ENCODE results near the gene NCAM1.

NCAM1 gene

GRCh38 chr11:113072237-113072858 is 111.1 kb downstream of the NCAM1 start:
- H3K4me3 Mint-ChIP-seq: no peak overlapping the region
- H3K36me3 Mint-ChIP-seq: no peaks in the 10 kb centered on the region
- DNase-seq (ENCODE audit: low spot score in 2 of 2): no peak
- H3K9me3 Mint-ChIP-seq: no peaks in the 10 kb centered on the region
- ATAC-seq (ENCODE audit: low read depth): no peak
- H3K4me1 Mint-ChIP-seq: no peaks in the 10 kb centered on the region
- no peaks in the 10 kb centered on the region for H3K27me3 Mint-ChIP-seq
- no peak overlapping the region for H3K27ac Mint-ChIP-seq

DNA sequence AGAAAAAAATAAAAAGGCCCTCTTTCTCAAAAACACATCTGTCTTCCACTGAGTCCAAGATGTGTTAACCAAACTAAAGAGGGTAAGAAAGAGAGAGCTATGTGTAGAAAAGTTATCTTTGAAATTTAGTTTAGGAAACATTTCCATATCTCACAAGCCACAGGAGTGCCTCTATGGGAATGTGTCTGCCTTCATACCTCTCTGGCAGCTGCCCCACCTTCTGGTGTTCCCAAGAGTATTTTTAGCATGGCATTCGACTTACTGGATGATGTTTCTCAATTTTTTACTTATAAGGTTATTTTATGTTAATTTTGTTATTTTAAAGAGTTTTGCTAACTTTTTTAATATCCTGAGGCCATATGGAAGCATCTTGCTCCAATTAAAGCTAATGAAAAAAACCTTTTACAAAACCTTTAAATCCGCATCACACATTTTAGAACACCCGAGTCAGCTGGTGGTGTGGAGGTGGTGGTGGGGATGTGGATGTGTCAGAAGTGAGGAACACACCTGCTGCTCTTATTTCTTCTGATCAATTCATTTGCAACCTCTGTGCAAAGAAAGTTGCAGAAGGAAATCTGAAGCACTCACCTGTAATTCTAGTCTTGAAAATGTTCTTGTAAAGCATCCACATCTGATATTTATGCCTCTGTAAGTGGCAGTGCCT is 112.2 kb downstream of the NCAM1 start:
- H3K9me3 Mint-ChIP-seq: no peaks in the 10 kb centered on the region
- H3K27ac Mint-ChIP-seq: no peak overlapping the region
- H3K36me3 Mint-ChIP-seq: no peaks in the 10 kb centered on the region
- H3K27me3 Mint-ChIP-seq: no peaks in the 10 kb centered on the region
- DNase-seq (ENCODE audit: low spot score in 2 of 2) (no peak), ATAC-seq (ENCODE audit: low read depth) (no peak)
- no peaks in the 10 kb centered on the region for H3K4me1 Mint-ChIP-seq
- H3K4me3 Mint-ChIP-seq: no peak overlapping the region

GRCh38 chr11:113075586-113076095 is 114.4 kb downstream of the NCAM1 start:
- ATAC-seq (ENCODE audit: low read depth) (no peak), DNase-seq (ENCODE audit: low spot score in 2 of 2) (no peak)
- Mint-ChIP-seq H3K36me3 (no peaks in the 10 kb centered on the region), H3K4me3 (no peak overlapping the region), H3K27me3 (no peaks in the 10 kb centered on the region), H3K27ac (no peak overlapping the region), H3K9me3 (no peaks in the 10 kb centered on the region), H3K4me1 (no peaks in the 10 kb centered on the region)

- Mint-ChIP-seq H3K4me3 (no peak overlapping the region), H3K27ac (no peak overlapping the region), H3K4me1 (no peaks in the 10 kb centered on the region), H3K9me3 (no peaks in the 10 kb centered on the region), H3K36me3 (no peaks in the 10 kb centered on the region), H3K27me3 (no peaks in the 10 kb centered on the region)
- DNase-seq (ENCODE audit: low spot score in 2 of 2): no peak
- no peak for ATAC-seq (ENCODE audit: low read depth)
These were observed 116.2 kb downstream of the NCAM1 start for GRCh38 chr11:113077379-113077778.

DNA sequence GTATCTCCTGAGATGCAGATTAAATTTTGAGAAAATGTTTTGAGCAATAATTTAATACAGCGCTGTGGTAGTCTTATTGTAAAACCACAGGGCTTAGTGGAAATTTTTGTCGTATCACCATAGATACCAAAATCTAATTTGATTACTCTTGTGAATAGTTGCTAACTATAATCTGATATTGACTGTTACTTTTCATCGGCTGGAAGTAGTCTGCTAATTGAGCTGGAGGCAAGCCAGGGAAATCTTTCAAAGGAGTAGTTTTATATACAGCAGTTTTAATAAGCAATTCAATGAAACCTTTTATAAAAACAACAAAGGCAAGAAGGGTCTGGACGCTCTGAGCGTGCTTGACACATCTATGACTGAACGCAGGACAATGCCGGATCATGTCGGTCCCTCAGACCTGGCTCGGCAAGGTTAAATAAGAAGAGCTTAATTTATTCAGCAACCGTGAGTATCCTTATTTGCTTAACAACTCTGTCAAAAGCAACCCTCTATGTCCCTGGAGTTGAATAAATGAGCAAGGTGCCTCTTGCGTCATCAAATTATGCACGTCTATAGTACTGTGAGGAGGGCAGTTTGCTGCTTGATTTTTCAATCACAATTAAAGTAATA is 121.2 kb downstream of the NCAM1 start:
- DNase-seq (ENCODE audit: low spot score in 2 of 2) (no peak), ATAC-seq (ENCODE audit: low read depth) (no peak)
- Mint-ChIP-seq H3K4me1 (no peaks in the 10 kb centered on the region), H3K36me3 (no peaks in the 10 kb centered on the region), H3K9me3 (no peaks in the 10 kb centered on the region), H3K4me3 (no peak overlapping the region), H3K27me3 (no peaks in the 10 kb centered on the region), H3K27ac (no peak overlapping the region)

DNA sequence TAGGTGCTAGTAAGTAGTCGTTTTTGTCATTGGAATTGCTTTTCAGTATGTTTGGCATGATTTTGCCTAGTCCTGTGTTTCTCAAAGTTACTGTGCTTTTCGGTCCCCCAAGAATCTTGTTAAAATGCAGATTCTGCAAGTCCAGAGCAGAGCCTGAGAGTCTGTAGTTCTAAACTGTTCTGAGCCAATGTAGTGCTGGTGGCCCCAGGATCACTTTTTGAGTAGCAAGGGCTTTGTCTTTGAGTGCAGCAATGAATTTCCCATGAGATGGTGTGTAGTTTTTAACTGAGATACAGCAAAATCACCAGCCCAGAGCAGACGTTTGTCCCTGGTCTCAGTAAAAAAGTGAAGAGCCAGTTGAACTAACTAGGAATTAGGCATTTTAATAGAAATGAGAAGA is 122.4 kb downstream of the NCAM1 start:
- Mint-ChIP-seq H3K27ac (no peak overlapping the region), H3K4me1 (no peaks in the 10 kb centered on the region), H3K27me3 (no peaks in the 10 kb centered on the region), H3K4me3 (no peak overlapping the region), H3K36me3 (no peaks in the 10 kb centered on the region), H3K9me3 (no peaks in the 10 kb centered on the region)
- DNase-seq (ENCODE audit: low spot score in 2 of 2): no peak
- ATAC-seq (ENCODE audit: low read depth): no peak

DNA sequence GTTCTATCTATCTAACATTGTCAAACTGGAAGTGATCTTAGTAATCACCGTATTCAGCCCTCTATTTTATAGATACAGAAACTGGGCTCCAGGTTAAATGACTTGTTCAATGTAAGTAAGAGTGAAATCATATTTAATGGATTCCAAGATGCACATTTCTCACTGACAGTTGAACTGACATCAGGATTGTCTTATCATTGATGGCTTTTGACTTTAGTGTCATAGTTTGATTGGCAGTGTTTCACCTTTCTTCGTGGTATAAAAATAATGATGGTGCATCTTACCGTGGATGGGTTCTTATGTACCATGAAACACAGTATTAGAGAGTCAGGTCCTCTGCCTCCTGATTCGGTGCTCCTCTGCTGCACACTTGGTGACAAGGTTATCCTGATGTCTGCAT is 123.1 kb downstream of the NCAM1 start:
- DNase-seq (ENCODE audit: low spot score in 2 of 2) (no peak), ATAC-seq (ENCODE audit: low read depth) (no peak)
- no peaks in the 10 kb centered on the region for H3K9me3 Mint-ChIP-seq
- H3K4me1 Mint-ChIP-seq: no peaks in the 10 kb centered on the region
- H3K4me3 Mint-ChIP-seq: no peak overlapping the region
- H3K36me3 Mint-ChIP-seq: no peaks in the 10 kb centered on the region
- H3K27ac Mint-ChIP-seq: no peak overlapping the region
- H3K27me3 Mint-ChIP-seq: no peaks in the 10 kb centered on the region

GRCh38 chr11:113085446-113085845 is 124.2 kb downstream of the NCAM1 start:
- no peaks in the 10 kb centered on the region for H3K9me3 Mint-ChIP-seq
- no peaks in the 10 kb centered on the region for H3K27me3 Mint-ChIP-seq
- DNase-seq (ENCODE audit: low spot score in 2 of 2): no peak
- no peak overlapping the region for H3K4me3 Mint-ChIP-seq
- no peaks in the 10 kb centered on the region for H3K4me1 Mint-ChIP-seq
- H3K27ac Mint-ChIP-seq: no peak overlapping the region
- H3K36me3 Mint-ChIP-seq: no peaks in the 10 kb centered on the region
- no peak for ATAC-seq (ENCODE audit: low read depth)

- Mint-ChIP-seq H3K27ac (no peak overlapping the region), H3K36me3 (no peaks in the 10 kb centered on the region), H3K4me3 (no peak overlapping the region), H3K4me1 (no peaks in the 10 kb centered on the region), H3K27me3 (no peaks in the 10 kb centered on the region), H3K9me3 (no peaks in the 10 kb centered on the region)
- no peak for DNase-seq (ENCODE audit: low spot score in 2 of 2)
- ATAC-seq (ENCODE audit: low read depth): no peak
These were observed 126.5 kb downstream of the NCAM1 start for GRCh38 chr11:113087706-113088105.

DNA sequence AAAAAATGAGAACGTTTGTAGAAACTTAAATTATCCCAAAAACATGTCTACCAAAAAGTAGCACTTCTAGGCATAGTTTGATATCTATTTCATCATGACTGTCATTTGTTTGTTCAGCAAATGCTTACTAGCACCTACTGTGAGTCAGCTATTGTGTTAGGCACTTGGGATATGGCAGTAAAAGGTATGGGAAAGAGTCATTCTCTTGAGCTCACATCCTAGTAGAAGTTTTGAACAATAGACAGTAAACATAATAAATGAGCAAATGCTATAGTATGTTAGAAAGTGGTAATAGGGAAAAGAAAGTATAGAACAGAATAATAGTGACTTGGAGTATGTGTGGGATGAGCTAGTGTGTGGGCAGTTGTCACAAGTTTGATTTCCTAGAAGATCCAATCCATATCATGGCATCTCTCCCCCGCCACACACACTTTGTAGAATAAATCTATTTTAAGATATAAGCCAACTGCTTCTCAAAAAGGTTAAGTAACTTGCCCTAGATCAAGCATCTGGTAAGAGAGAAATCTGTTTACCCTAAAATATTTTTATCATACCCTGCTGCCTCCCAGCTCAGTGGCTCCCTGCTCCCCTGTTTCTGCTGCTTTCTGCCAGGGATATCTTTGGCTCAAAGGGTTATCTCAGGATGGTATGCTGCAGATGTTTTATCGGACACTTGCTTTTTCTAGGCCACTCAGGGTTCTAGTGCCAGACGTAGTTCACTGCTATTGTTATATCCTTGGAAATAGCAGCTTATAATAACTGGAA is 129.7 kb downstream of the NCAM1 start:
- H3K9me3 Mint-ChIP-seq: no peaks in the 10 kb centered on the region
- no peak for DNase-seq (ENCODE audit: low spot score in 2 of 2)
- no peak overlapping the region for H3K27ac Mint-ChIP-seq
- no peaks in the 10 kb centered on the region for H3K36me3 Mint-ChIP-seq
- H3K4me1 Mint-ChIP-seq: no peaks in the 10 kb centered on the region
- ATAC-seq (ENCODE audit: low read depth): no peak
- no peak overlapping the region for H3K4me3 Mint-ChIP-seq
- H3K27me3 Mint-ChIP-seq: no peaks in the 10 kb centered on the region

GRCh38 chr11:113091481-113091780 is 130.2 kb downstream of the NCAM1 start:
- ATAC-seq (ENCODE audit: low read depth) (no peak), DNase-seq (ENCODE audit: low spot score in 2 of 2) (no peak)
- Mint-ChIP-seq H3K4me3 (no peak overlapping the region), H3K36me3 (no peaks in the 10 kb centered on the region), H3K4me1 (no peaks in the 10 kb centered on the region), H3K9me3 (no peaks in the 10 kb centered on the region), H3K27ac (no peak overlapping the region), H3K27me3 (no peaks in the 10 kb centered on the region)

- Mint-ChIP-seq H3K27me3 (peaks cover 3% of the 10 kb centered on the region), H3K4me3 (no peak overlapping the region), H3K36me3 (no peaks in the 10 kb centered on the region), H3K27ac (no peak overlapping the region), H3K4me1 (no peaks in the 10 kb centered on the region), H3K9me3 (no peaks in the 10 kb centered on the region)
- DNase-seq (ENCODE audit: low spot score in 2 of 2) (no peak), ATAC-seq (ENCODE audit: low read depth) (no peak)
These were observed 135.4 kb downstream of the NCAM1 start for GRCh38 chr11:113096648-113097047.

- Mint-ChIP-seq H3K4me1 (no peaks in the 10 kb centered on the region), H3K27ac (no peak overlapping the region), H3K4me3 (no peak overlapping the region), H3K27me3 (peaks cover 3% of the 10 kb centered on the region), H3K9me3 (no peaks in the 10 kb centered on the region), H3K36me3 (no peaks in the 10 kb centered on the region)
- DNase-seq (ENCODE audit: low spot score in 2 of 2): no peak
- ATAC-seq (ENCODE audit: low read depth): no peak
These were observed 142.9 kb downstream of the NCAM1 start for GRCh38 chr11:113103932-113104690.
